IMR-90 (cell line): ENCODE measurements around the gene ELOVL2.

Experiments used
- CEBPB ChIP-seq: IDR thresholded peaks from 2 replicates; pipeline ENCODE4 v1.6.1; 2012; ENCODE audit warnings: low read depth, low read length, improper control_type of control experiment
- CHD1 ChIP-seq: IDR thresholded peaks from 2 replicates; pipeline ENCODE4 v1.6.1; 2012; ENCODE audit warnings: low read depth, low read length, improper control_type of control experiment
- FOS ChIP-seq: fragments of 150-350 bp; IDR thresholded peaks from 2 replicates; pipeline ENCODE4 v1.6.1; 2016; ENCODE audit warnings: low read depth, low read length
- MAZ ChIP-seq: IDR thresholded peaks from 2 replicates; pipeline ENCODE4 v1.6.1; 2012; ENCODE audit warnings: low read depth, mild to moderate bottlenecking, low read length, improper control_type of control experiment, moderate library complexity, borderline replicate concordance
- MXI1 ChIP-seq: IDR thresholded peaks from 2 replicates; pipeline ENCODE4 v1.6.1; 2012; ENCODE audit warnings: low read depth, mild to moderate bottlenecking, low read length, moderate library complexity, borderline replicate concordance
- POLR2A ChIP-seq: IDR thresholded peaks from 2 replicates; pipeline ENCODE4 v1.6.1; 2012; ENCODE audit warnings: mild to moderate bottlenecking, low read depth, low read length
- RFX5 ChIP-seq: IDR thresholded peaks from 2 replicates; pipeline ENCODE4 v1.8.0; 2012; ENCODE audit warnings: low read depth, mild to moderate bottlenecking, low read length, moderate library complexity
- SMC3 ChIP-seq: fragments of 150-350 bp; IDR thresholded peaks from 2 replicates; pipeline ENCODE4 v1.6.1; 2016; ENCODE audit warnings: low read depth, mild to moderate bottlenecking, antibody characterized with exemption, low read length, moderate library complexity
- TF ChIP-seq, protein P1 (sequence below): conservative IDR thresholded peaks from 2 replicates; pipeline ENCODE4 v1.5.1; 2012; ENCODE audit warnings: mild to moderate bottlenecking, low read depth, low read length, improper control_type of control experiment
- TF ChIP-seq, protein P2 (sequence below): fragments of 150-350 bp; IDR thresholded peaks from 2 replicates; pipeline ENCODE4 v1.6.1; 2016; ENCODE audit warnings: low read depth, mild to moderate bottlenecking, low read length, moderate library complexity, borderline replicate concordance
- TF ChIP-seq, protein P3 (sequence below): fragments of 150-350 bp; IDR thresholded peaks from 2 replicates; pipeline ENCODE4 v1.6.1; 2017; ENCODE audit warnings: mild to moderate bottlenecking, antibody characterized with exemption, low read length, low read depth

DNA sequence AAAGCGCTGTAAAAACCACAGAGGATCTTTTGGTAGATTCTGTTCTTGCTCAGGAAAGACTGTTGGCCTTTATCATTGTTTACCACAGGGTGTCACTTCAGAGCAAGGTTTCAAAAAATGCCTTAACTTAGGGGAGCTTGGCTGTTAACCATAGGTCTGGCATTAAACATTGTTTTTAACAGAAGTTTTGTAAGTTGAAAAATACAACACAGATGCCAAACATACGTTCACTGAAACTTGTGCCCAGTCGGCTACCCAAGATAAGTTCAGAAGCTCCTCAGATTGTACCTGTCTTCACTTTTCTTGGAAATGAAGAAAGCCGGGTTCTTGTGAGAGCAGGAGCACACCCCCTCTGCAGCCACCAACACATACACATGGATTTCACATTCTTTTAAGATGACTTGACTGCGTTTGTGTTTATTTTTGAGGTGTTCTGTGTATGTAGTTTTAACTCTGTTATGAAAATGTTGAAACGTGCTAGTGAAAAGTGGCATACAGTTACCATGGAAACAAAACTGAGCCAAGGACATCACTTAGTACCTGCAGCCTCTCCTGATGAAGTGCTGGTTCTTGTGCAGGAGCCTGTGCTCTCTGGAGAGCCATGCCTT lies 92.3 kb downstream of the ELOVL2 start:
- TF ChIP-seq, protein P1, sequence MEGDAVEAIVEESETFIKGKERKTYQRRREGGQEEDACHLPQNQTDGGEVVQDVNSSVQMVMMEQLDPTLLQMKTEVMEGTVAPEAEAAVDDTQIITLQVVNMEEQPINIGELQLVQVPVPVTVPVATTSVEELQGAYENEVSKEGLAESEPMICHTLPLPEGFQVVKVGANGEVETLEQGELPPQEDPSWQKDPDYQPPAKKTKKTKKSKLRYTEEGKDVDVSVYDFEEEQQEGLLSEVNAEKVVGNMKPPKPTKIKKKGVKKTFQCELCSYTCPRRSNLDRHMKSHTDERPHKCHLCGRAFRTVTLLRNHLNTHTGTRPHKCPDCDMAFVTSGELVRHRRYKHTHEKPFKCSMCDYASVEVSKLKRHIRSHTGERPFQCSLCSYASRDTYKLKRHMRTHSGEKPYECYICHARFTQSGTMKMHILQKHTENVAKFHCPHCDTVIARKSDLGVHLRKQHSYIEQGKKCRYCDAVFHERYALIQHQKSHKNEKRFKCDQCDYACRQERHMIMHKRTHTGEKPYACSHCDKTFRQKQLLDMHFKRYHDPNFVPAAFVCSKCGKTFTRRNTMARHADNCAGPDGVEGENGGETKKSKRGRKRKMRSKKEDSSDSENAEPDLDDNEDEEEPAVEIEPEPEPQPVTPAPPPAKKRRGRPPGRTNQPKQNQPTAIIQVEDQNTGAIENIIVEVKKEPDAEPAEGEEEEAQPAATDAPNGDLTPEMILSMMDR, result peak; percentile 76
- TF ChIP-seq, protein P2, sequence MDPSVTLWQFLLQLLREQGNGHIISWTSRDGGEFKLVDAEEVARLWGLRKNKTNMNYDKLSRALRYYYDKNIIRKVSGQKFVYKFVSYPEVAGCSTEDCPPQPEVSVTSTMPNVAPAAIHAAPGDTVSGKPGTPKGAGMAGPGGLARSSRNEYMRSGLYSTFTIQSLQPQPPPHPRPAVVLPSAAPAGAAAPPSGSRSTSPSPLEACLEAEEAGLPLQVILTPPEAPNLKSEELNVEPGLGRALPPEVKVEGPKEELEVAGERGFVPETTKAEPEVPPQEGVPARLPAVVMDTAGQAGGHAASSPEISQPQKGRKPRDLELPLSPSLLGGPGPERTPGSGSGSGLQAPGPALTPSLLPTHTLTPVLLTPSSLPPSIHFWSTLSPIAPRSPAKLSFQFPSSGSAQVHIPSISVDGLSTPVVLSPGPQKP, result no peak
- no peak for TF ChIP-seq POLR2A
- no peak for TF ChIP-seq CHD1
- TF ChIP-seq MXI1, result peak; percentile 83; the same call in 1 of the 2 replicates
- peak; percentile 89 for TF ChIP-seq SMC3
- peak; percentile 87 for TF ChIP-seq FOS
- TF ChIP-seq RFX5, result no peak
- TF ChIP-seq MAZ, result 0 out of 2 replicates have a peak, but pooled peaks have one; percentile 16
- TF ChIP-seq CEBPB, result peak; percentile 45; the same call in 1 of the 2 replicates
- TF ChIP-seq, protein P3, sequence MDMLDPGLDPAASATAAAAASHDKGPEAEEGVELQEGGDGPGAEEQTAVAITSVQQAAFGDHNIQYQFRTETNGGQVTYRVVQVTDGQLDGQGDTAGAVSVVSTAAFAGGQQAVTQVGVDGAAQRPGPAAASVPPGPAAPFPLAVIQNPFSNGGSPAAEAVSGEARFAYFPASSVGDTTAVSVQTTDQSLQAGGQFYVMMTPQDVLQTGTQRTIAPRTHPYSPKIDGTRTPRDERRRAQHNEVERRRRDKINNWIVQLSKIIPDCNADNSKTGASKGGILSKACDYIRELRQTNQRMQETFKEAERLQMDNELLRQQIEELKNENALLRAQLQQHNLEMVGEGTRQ, result no peak
